COLO668 (cell line): Measurements from ENCODE around the gene PRR23C.
"Not testable (repeated sequence)": the region's sequence is repeated elsewhere in the genome, so short reads cannot be mapped to it uniquely, and the experiment has no call there.

Experiments used
- DNase-seq: peaks from one replicate; lab custom pipeline; 2025; ENCODE audit not compliant: unreplicated experiment; lab: John Stamatoyannopoulos, UW

Gene PRR23C

DNA sequence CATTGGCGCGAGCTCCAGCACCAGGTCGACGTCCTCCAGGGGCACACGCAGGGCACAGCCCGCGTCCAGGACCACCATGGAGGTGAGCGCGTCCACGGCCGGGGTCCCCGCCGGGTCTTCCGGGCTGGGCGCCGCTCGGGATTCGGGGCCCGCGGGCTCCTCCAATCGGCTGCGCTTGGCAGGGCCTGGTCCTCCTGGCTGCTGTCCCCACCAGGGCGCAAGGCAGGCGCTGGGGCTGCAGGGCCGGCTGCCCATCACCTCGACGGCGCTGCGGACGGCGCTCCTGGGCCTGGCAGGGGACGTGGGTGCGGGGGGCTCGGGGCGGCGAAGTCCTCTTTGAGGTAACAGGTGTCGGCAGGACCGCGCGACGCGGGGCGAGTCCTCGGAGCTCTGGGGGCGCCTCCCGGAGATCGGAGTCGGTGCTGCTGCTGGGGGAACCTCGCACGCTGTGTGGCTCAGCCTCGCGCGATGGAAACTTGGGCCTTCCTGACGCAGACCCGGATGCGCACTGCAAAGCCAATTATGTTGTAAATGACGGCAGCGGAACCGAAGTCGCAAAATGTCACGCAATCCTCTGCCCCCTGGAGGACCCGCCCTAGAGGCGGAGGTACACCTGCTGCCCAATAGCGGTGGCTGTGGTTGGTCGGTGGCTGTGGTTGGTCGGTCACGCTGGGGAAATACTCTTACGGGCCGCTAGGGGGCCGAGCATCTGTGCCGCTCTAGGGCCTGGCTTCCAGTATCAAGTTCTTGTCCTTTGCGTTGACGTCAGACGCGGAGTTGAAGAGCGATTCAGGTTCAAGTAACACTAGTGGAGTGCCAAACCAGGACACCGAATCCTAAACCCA is at the start of gene PRR23C:
Gene PRR23C (minus strand): TSS at position 527 of the 845 bp plus-strand sequence. CDS start 272 bp downstream, at position 255.
- DNase-seq, result no peak

DNA sequence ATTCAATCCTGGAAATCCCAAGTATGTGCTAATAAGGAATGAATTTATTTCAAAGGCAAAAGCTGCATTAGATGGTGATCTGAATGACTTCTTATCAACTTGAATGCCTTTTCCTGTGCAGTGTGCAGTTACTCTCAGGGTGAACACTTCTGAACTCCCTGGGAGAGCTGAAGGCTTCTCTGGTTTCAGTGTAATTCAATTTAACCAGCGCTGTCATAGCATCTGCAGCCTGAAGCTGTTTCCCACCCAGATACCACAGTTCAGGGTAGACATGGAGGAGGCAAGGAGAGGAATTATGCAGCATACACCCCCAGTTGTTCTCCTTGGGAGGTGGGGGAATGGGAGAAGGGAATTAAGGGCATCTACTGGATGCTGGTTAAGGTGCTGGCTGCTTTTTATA is 49.1 kb upstream of the PRR23C start:
- DNase-seq, result no peak

DNA sequence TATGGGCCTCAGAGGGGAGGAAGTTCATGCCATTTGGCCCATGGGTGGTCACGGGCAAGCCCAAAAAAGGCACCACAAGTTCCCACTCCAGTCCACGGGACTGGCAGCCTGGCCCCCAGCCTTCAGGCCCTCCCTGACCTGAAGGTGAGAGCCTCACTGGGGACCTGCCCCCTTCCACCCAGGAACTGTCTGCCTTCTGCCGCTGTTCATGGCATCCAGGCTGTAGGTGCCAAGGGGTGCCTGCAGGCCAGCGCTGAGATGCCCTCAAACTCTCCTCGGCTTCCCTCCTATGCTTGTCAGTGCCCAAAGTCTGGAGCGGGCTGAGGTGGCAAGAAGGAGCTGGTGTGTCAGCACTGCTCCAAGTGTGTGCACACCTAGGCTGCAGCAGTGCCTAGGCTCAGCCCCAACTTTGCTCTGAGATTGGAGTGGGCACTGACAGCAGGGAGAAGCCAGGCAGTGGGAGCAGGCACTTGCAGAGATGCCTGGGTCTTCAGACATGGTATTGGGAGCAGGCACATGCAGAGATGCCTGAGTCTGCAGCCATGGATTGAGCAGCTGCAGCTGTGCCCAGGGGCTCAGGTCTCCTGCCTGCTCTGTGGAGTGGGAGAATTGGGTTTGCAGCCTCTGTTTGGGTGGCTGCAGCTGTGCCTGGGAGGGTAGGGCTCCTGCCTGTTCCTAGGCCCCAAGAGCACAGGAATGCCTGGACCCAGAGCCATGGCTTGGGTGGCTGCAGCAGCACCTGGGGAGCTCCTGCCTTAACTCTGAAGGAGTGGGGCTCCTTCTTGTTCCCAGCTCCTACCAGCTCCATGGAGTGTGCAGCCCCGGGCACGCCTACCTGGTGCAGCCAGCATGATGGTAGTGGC is 44.0 kb upstream of the PRR23C start:
- no peak for DNase-seq

DNA sequence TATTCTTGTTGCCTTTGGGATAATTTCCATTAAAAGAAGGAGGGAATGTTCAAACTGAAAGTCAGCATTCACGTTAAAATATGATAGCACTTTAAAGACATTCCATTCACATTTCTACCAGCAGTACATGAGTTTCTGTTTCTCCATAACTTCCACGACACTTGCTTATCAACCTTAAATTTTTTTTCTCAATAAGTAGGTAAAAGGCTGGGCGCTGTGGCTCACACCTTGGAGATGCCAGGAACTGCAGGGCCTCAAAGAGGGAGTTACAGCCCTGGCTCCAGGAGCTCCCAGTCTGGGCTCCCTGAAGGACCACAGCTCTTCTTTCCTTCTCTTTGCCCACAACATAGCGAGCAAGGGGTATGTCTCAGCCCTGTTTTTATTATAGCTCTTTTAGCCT is 42.9 kb upstream of the PRR23C start:
- no peak for DNase-seq

DNA sequence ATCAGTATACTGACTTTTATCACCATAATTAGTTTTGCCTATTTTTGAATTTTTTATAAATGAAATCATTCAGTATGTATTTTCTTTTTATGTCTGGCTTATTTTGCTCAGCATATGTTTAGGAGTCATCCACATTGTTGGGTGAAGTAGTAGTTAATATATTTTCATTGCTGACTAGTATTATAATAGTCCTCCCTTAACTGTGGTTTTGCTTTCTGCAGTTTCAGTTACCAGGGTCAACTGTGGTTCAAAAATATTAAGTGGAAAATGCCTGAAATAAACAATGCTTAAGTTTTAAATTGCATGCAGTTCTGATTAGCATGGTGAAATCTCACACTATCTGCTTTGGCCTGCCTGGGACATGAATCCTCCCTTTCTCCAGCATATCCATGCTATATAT is 39.5 kb upstream of the PRR23C start:
- no peak for DNase-seq

DNA sequence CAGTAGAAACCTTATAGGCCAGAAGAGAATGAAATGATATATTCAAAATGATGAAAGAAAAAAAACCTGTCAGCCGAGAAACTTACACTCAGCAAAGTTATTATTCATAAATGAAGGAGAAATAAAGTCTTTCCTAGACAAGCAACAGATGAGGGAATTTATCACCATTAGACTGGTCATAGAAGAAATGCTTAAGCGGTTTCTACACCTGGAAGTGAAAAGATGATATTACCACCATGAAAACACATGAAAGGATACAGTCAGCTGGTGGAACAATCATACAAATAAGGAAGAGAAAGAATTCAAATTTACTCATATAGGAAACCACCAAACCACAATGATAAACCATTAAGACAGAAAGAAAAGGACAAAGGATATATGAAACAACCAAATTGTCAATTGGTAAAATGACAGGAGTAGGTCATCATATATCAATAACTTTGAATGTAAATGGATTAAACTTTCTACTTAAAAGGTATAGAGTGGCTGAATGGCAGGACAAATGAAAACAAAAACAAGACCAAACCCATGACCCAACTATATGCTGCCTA is 29.9 kb upstream of the PRR23C start:
- no peak for DNase-seq

DNA sequence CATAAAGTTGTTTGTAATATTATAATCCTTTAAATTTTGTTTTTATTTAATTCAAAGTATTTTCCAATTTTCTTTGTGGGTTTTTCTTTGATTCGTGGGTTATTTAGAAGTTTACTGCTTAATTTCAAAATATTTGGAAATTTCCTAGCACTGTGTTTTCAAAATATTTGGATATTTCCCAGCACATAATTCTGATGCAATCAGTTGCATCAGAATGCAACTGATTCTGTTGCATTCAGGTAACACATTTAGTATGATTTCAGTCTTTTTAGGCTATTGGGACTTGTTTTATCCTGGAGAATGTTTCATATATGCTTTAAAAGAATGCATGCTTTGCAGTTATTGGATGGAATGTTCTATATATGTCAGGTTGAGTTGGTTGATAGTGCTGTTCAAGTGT is 18.2 kb upstream of the PRR23C start:
- no peak for DNase-seq

DNA sequence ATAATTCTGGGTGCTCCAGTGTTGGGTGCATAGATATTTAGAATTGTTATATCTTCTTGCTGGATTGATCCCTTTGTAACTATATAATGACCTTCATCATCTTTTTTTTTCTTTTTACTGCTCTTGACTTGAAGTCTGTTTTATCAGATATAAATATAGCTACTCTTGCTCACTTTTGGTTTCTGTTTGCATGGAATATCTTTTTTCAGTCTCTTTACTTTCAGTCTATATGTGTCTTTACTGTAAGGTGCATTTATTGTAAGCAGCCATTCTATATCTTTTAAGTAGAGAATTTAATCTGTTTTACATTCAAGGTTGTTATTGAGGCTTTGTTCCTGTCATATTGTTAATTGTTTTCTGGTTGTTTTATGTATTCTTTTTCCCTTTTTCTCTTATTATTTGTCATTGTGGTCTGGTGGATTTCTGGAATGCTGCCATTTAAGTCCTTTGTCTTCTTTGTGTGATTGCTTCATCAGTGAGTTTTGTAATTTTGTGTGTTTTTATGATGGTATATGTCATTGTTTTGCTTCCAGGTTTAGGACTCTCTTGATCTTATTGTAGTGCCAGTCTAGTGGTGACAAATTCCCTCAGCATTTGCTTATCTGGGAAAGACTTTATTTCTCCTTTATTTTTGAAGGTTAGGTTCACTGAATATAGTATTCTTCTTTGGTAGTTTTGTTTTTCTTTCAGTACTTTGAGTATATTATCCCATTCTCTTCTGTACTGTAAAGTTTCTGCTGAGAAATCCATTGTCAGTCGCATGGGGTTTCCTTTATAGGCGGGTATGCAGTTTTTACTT is 8.3 kb upstream of the PRR23C start:
- no peak for DNase-seq

DNA sequence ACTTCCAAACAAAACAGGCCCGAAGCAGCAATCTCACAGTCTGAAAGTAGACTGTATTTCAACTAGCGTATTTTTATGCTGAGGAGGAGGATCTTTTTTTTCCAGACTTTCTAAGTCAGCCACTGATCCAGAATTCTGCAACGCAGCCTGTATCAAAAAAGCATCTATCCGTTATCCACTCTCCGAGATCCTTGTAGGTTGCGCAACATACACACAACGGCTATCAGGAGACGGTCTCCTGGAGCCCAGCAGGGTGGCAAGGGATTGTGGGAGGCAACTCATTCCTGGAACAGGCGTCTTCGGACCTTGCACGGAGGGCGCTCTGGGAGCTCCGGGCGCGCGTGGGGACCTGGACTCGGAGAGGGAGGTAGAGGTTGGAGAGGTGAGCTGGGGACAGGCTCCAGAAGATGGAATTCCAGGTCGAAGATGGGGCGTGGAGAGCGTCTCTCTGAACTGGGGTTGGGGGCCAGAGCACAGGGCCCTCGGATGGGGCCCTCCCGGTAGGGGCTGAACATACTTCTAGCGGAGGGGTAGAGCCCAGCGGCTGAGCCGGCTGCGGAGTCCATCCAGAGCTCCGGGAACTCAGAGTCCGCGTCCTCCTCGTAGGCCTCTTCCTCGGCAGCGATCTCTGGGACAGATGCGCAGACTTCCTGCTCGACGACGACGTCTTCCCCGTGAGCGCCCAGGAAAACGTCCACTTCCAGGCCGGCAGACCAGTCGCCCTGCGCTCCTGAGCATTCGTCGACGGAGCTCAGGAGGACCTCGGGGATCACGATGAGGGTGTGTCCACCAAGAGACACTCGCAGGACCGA is 932 bp downstream of the PRR23C start:
- DNase-seq, result no peak

DNA sequence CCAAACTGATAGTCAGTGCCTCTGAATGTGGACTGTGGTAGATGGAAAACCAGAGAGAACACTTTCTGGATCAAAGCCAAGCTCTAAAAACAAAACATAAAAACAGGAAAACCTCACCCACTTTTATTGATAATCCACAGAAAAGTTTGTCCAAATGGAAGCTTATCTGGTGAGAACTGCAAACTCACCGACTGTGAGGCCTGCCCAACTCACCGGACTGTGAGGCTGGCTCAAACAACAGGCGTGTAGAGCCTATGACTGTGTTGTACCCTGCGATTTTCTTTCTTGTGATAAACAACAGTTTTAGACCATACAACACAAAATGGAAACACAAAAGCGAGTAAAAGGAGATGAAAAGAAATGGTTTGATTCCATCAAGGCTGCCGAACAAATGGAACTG is 7.2 kb downstream of the PRR23C start:
- no peak for DNase-seq

DNA sequence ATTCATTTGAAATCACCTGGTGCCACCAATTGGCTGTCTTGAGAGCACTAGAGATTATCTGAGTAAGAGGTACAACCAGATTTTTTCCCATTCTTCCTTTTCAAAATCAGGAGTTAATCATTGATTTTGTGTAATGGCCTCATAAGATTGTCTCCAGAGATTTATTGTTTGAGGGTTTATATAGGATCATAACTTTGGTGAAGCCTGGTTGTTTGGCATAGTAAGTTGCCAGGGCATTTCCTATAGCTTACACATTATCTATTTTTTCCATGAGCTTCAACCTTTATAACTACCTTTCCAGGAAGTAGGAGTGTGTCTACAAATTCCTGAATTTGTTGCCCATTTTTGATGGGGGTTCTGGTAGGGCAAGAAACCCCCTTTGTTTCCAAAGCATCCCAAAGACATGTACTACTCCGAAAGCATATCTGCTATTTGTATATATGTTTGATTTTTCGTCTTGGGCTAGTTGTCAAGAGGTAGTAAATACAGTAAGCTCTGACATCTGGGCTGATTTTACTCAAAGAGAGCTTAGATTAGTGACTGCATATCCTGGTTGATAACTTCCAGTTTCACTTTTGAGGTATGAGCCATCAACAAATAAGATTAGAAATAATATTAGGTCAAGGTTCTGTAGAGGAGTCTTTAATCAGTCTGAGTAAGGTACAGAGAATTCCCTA is 12.2 kb downstream of the PRR23C start:
- DNase-seq, result no peak

DNA sequence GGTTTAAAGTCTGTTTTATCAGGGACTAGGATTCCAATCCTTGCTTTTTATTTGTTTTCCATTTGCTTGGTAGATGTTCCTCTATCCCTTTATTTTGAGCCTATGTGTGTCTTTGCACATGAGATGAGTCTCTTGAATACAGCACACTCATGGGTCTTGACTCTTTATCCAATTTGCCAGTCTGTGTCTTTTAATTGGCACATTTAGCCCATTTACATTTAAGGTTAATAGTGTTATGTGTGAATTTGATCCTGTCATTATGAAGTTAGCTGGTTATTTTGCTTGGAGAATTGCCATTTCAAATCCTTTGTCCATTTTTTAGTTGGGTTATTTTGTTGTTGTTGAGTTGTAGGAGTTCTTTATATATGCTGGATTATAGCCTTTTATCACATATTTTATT is 14.1 kb downstream of the PRR23C start:
- not testable (repeated sequence) for DNase-seq

DNA sequence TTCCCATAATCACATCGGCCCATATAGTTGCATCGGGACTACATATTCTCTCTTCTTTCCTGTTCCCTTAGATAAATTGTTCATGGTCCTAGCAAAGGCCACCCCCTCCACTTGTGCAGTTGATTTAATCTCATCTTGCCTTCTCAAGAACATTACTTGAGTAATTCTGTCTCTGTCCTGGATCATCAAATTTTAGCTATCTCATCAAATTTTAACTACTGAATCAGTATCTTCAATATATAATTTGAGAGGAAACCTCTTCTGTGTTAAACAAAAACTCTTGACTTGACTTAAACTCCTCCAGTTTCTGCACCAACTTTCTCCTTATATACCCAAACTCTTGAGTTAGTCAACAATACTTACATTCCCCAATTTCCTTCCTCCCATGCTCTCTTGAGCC is 19.7 kb downstream of the PRR23C start:
- DNase-seq, result no peak

DNA sequence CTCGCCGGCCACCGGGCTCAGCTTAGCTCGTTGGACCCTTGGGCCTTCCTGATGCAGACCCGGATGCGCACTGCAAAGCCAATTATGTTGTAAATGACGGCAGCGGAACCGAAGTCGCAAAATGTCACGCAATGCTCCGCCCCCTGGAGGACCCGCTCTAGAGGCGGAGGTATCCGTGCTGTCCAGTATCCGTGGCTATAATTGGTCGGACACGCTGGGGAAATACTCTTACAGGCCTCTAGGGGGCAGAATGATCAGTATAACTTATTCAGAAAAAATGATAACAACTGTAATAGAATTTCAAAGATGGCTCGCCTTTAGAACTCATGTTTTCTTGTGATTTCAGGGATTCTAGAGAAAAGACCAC is 23.8 kb downstream of the PRR23C start, which contains the start of gene PRR23B:
Gene PRR23B (minus strand): TSS at position 59 of the 367 bp plus-strand sequence. CDS start 265 bp downstream, outside the sequence.
- no peak for DNase-seq

DNA sequence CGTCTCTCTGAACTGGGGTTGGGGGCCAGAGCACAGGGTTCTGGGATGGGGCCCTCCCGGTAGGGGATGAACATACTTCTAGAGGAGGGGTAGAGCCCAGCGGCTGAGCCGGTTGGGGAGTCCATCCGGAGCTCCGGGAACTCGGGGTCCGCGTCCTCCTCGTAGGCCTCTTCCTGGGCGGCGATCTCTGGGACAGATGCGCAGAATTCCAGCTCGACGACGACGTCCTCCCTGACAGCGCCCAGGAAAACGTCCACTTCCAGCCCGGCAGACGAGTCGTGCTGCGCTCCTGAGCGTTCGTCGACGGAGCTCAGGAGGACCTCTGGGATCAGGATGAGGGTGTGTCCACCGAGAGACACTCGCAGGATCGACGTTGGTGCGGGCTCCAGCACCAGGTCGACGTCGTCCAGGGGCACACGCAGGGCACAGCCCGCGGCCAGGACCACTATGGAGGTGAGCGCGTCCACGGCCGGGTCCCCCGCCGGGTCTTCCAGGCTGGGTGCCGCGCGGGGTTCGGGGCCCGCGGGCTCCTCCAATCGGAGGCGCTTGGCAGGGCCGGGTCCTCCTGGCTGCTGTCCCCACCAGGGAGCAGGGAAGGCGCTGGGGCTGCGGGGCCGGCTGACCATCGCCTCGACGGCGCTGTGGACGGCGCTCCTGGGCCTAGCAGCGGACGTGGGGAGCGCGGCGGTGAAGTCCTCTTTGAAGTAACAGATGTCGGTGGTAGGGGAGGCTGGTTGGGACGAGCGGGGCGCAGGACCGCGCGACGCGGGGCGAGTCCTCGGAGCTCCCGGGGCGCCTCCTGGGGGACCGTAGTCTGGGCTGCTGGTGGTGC is 24.4 kb downstream of the PRR23C start:
- DNase-seq, result no peak

DNA sequence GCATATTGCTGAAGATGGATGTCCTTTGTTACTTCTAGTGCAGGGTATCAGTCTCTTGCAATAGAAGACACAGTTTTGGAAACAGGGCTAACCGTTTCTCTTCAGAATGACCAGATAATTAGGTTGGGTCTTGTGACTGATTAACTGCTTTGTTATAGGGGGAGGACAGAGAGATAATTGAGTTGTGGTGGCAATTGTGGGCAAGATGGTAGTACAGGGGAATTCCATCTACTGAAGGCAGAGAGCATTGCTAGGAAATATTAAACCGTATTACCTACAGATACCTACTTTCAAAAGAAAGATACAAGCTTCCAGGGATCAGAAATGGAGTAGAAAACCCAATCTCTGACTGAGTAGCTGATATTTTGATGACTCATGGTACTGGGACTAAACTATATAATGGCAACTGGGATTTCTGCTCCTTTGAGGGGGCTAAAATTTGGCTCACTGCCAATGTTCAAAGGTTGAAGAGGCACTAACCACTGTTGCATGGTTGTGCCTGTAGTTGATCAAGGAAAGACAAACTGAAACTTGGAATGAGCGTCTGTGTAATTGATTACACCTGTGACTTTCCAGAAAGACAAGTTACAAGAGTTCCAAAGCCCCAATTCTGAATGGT is 28.2 kb downstream of the PRR23C start:
- DNase-seq, result no peak

DNA sequence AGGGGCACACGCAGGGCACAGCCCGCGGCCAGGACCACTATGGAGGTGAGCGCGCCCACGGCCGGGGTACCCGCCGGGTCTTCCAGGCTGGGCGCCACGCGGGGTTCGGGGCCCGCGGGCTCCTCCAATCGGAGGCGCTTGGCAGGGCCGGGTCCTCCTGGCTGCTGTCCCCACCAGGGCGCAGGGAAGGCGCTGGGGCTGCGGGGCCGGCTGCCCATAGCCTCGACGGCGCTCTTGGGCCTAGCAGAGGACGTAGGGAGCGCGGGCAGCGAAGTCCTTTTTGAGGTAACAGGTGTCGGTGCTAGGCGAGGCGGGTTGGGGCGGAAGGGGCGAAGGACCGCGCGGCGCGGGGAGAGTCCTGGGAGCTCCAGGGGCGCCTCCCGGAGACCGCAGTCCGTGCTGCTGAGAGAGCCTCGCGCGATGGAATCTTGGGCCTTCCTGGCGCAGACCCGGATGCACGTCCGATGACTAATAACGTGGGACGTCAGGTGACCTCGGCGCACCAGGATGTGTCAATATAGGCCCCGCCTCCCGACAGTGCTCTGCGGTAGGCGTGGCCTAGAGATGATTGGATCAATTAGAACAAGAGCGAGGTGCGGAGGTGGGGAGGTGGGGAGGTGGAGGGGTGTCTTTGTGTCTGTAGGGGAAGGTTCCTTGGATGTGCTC is 38.5 kb downstream of the PRR23C start, which contains the start of gene PRR23A:
Gene PRR23A (minus strand): TSS at position 218 of the 666 bp plus-strand sequence. CDS start 0 bp downstream, at position 218.
- no peak for DNase-seq
